GM03348 (cell line): ENCODE measurements around the gene NHS.
A peak's percentile ranks its signal among the peaks of the same experiment; 100 is the strongest.

Experiments used
- DNase-seq: peaks from one replicate; pipeline ENCODE4 v3.0.0; 2012; ENCODE audit warnings: low spot score

Gene NHS

DNA sequence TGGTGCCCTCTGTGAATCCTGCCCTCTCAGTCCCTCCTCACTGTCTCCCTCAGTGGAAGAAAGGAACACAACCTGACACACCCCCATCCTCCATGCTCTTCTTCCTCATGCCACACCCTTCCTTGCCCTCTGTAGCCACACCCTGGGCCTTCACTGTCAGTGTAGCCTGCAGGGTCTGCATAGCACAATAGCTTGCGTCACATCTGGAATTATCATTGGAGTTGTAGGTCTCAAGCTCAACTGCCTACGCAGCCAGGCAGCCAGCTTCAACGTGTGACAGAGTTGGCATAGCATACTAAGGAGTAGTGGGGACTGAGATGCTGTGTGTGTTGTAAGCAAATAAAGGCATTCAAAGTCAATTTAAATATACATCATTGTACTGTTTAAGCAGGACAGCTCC is 248.8 kb downstream of the NHS start:
- no peak for DNase-seq

DNA sequence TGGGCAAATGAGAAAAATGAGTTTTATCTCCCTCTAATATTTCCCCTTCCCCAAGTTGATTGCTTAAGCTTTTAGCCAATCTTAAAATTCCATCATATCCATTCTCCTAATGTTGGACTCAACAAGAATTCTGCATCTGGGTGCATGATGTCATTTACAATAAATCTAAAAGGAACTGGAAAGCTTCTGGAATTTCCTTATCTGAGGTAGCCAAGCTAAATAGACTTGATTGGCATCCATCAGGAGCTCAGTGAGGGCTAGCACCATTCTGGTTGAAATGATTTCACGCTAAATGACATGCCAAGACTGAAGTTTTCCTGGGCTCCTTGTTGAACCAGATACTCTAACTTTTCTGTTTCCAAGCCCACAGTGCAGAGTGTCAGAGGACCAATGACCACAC is 252.0 kb downstream of the NHS start:
- no peak for DNase-seq

DNA sequence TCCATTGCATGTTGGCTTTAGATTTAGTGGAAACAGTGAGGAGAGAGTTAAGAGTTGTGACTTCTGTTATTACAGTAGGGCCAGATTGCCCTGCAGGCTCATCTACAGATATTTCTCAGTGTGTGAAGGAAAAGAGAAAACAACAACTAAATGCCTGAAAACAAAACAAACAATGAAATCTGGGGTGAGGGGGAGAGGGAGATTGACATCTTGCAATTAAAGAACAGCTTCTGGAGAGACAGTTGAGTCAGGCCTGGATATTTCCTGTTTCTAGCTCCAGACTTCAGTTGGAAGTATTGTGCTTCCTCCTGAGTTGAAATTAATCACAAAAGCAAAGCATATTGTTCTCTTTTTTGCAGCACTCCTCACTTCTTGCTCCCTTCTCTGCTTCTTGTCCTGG is 254.0 kb downstream of the NHS start:
- no peak for DNase-seq

DNA sequence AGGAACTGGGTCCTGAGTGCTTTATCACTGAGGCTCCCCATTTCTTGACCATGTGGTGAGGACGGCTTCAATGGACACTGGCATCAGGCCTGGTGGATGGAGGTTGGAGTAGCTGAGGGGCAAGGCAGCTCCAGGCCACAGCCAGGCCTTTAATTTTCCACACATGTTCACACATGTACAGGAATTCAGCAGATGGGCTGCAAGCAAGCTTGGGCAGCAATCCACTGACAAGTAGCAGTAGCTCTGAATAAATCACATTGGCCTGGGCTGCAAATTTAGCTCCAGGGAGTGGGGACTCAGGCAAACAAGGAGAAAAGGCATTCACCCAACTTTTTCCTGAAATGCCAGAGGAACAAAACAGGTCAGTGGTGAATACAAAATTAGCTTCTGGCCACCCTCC is 254.5 kb downstream of the NHS start:
- no peak for DNase-seq

DNA sequence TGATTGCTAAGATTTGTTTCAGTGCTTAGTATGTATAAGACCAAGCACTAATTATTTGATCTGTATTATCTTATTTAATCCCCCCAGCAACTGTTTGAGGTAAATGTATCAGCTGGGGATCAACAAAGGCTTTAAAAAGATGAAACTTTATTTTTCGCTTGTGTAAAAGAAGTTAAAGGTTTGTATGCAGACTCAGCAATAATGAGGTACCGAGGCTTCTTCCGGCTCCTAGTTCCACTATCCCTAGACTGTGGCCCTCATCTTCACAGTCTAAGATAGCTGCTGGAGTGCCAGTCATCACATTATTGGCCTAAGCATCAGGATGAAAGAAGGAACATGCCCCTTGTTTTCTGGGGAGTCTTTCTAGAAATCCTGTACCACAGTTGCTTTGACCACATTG is 256.6 kb downstream of the NHS start:
- DNase-seq, result no peak

DNA sequence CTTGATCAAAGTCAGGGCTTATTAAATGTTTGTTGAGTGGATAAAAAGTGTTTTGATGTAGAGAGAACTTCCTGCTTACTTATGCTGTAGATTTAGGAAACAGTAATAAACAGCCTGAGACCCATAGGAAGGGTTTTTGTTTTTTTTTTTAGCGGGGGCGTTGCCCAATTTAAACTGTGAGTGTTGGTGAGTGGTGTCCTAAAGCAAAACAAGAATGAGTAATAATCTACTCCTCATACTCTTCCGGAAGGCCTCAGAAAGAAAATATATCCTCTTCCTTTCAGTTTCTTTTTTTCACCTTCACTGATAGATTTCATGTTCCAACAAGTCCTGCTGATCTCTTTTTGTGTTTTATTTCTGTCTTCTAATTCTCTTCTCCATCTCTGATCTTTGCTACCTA is 257.9 kb downstream of the NHS start:
- DNase-seq, result peak; percentile 16

DNA sequence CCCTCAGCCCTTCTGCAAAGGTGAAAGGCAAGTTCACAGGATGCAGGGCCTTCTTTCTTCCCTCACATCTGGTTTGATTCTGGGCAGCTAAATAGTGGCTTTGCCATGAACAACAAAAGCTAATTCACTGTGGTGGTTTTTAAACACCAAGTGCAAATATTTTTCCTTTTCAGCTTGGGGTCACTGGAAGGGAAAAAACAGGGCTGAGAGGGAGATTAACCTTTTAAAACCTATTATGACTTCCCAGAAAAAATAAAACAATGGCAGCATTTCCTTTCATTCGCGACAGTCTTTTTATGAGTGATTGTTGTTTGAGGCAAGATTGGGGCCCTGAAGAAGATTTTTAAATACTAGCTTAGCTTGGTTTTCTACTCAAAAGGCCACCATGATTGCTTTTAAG is 258.5 kb downstream of the NHS start:
- DNase-seq, result no peak

DNA sequence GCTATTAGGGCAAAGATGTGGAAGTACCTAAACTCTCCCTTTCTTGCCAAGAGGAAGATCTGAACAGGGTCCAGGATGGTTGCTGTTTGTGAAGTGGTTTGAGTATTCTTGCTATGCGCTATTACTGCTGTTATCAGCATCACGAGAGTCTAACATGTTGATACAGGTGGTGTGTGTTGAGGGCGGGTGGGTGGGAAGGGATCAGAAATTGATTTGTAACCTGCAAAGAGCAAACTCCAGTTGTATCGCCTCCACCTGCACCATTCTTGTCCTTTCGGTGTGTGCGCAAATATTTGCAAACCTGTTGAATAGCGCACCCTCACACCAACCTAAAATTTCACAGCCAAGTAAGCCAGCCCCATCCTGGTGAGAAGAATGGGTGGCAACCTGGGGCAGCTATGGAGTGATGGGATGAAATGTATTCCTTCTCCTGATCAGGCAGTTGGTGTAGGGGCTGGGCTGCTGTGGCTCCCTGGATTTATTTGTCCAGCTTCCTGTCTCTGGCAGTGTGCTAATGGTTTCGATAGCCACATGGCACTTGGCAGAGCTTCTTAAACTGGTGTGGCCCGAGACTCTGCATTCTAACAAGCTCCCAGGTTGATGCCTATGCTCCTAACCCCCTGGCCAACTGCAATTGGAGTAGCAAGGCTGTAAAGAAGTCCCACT is 259.7 kb downstream of the NHS start:
- no peak for DNase-seq

DNA sequence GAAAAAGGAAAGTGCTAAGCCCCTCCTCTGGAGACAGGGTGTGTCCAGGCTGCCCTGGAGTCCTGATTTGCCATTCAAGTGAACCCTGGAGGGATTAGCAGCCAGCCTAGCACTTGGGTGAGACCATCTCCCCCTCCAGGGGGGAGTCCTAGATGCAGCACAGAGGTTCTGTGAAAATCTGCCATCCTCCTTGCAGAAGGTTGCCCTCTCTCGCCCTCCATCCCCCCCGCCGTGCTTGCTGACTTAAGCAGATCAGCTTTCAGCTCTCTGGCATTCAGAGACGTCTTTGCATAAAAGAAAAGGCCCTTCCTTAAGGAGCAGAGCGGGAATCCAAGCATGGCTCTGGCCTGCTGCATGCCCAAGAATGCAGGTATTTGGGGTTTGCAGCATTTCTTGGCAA is 260.2 kb downstream of the NHS start:
- DNase-seq, result no peak

DNA sequence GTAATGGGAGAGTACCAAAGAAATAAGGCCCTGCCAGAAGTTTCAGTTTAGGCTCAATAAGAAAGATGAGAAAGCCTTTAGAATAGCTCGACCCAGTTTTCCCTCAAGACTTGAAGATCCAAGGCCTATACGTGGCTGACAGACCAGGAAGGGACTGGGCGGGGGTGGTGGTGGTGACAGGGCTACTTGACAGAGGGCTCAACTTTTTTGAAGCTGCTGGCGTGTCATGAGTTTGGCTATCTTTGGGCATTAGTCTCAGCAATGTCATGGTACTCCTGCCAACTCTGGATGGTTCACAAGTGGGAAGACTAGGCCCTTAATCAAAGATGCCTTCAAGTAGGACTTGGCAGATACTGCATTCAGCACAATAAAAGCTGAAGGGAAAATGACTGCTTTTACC is 262.2 kb downstream of the NHS start:
- DNase-seq, result no peak

DNA sequence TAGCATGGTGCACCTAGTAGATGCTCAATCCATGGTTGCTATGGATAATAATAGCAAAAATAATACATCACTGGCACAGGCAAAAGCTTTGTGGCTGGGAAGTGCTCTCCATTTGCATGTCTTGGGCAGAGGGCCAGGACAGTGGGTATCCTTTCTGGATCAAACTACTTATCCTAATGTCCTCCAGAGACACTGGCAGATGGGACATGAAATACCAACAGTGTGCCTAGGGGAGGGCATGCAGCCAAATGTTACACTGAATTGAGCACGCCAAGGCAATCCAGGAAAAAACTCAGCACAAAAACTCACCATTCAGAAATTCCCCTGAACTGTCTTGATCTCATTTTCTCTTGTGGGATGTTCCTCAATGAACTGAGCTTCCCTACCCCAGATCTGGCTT is 263.7 kb downstream of the NHS start:
- DNase-seq, result no peak

DNA sequence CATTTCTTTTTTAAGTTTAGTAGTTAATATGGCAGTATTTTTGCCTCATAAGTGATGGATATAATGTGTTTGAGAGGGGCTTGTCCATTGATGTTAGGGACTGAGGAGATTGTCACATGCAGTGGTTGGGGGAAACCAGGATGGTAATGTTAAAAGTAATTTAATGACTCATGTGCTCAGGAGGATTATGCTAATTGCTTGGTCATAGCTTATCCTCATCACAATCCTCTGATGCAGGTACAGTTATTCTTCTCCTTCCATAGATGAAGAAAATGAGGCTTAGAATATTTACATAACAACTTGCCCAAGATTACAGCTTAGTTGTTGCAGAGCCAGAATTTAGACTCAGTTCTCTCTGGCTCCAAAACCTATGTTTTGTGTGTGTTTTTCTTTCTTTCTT is 267.9 kb downstream of the NHS start:
- DNase-seq, result no peak

DNA sequence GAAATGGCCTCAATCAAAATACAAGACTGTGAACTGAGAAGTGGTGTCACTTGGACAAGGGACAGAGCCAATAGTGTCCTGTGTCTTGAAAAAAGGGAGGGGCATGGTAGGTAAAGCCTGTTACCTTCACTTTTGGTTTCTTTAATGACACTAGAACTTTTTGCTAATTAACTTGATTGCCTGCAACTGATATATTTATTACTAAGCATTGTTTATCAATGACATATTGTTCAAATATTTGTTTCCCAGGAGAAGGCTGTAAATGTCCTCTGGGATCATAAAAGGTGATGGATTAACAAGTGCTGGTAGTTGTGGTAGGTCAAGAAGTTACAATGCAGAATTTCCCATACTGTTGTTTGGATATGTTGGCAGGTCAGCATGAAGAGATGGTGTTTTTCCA is 268.5 kb downstream of the NHS start:
- DNase-seq, result no peak

DNA sequence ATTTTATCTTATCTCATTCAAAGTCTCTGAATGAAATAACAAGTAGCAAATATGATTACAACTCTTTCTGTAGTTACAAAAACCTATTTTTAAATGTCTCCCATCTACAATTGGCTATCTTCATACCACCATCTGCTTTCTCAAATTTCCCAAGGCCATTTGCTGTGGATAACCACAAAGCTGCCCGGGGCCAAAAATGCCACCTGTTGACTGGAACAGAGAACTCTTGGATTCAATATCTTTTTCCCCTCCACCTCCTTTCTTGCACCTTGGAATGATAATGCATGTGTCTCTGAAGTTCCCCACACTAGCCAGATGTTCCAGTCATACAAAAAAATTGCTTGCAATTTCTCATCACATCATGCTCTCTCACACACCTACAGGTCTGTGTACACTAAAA is 269.0 kb downstream of the NHS start:
- no peak for DNase-seq

DNA sequence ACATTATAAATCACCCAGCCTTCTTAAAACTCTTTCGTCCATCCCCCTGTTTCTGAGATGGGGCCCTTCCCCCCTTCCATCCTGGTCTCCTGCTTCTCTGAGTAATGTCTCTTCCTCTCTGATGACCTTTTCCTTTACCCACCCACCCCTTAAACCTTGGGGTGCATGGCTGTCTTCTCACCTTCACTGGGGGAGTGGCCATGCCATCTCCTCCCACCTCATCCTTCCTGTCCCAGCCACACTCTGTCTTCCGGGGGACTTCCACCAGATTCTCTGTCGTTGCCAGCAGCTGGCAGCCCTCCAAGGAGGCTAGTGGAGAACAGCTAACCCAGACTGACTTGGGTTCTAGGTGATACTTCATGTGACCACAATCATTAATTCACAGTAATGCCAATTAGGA is 279.1 kb downstream of the NHS start:
- no peak for DNase-seq

DNA sequence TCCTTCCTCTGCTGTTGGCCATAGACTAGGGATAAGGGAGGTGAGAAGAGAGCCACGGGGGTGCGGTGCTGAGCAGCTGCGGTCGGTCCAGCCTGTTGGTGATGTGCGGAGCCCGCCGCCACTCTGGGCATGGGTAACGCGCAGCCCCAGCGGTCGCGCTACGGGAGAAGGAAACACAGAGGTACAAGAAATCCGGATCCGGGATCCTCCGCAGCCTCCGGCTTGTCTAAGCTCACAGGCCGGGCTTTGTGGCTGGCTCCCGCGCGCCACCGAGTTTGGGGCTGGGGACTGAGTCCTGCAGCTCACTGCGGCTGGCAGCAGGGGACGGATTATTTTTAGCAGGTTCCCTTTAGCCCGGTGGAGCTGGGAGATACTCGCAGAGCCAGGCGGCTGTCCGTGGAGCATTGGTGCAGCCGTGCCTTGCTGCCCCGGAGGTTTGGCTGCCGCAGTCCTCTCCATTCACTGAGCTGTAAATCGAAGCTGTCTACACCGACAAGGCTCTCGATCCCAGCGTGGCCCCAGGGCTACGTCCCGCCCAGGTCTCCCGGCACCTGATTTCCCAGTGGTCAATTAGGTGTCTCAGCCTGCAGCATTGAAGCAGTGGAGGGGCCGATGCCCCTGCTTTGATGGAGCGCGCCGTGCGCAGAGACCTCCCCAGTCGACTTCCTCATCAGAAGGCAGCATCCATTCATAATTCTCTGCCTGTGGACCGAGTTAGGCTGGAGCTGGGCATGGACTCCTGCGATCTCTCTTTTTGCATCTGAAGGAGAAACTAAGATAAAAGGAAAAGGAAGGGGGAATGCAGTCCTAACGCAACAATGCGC is 280.4 kb downstream of the NHS start:
- DNase-seq, result peak; percentile 18

DNA sequence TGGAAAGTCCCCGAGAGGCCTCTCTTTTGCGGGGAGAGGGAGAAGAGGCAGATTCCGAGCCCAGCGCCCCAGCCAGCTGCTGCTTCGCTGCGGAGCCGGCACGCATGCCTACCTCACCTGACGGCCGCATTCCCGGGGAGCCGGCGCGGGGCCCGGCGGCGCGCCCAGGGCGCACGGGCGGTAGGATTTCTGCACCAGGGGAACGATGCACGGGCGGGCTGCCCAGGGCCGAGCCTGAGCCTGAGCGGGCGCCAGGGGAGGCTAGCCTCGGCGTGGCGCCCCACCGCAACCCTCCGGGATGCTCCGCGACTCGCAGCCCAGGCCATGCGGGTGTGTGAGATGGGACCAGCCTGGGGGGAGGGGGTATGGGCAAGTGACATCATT is 281.0 kb downstream of the NHS start:
- DNase-seq, result peak; percentile 20

DNA sequence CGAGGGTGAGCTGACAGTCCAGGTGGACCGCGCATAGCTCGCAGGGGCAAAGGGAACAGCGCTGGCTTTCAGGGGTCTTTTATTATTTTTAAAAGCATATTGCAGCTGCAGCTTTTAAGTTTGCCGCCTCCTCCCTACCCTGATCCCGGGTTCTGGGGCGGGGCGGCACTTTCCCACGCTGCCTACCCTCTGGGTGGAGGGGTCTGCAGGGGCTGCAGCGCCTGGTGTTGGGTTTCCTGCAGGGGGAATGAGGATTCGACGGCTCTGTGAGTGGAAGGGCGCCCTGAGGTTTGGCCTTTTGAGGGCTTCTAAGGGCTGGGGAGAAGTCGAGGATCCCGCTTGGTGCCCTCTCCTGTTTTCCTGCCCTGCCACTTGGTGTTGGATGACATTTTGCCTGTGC is 281.6 kb downstream of the NHS start:
- no peak for DNase-seq

DNA sequence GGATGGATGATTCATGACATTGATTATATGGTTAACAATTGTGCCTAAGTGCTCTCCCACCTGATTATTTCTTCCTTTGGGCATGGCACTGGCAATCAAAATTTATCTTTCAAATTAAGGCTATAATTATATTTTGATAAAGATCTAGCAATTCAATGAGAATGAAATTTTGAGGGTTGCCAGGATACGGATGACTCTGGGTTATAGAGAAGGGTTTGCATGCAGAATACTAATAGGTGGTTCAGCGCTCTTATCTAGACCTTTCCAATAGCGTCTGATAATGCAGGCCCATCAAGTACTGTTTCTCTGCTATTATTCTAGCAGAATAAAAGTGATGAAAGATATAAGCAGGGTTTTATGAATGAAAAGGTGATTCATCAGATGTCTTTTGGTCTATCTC is 287.4 kb downstream of the NHS start:
- no peak for DNase-seq

DNA sequence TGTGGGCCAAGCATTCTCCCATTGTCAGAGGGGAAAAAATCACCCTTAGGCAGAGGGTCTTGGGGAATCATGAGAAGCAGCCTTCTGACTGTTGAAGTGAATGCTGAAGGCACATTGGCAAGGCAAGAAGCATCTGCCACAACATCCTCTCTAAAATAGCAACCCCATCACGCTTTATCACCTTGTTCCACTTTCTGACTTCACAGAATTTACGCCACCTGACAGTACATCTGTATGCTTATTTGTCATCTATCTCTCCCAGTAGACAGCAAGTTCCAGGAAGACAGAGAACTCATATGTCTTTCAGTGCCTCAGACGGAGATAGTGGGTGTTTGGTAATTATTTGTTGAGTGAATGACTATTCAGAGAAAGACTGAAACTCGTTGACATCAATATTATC is 293.9 kb downstream of the NHS start:
- DNase-seq, result no peak

DNA sequence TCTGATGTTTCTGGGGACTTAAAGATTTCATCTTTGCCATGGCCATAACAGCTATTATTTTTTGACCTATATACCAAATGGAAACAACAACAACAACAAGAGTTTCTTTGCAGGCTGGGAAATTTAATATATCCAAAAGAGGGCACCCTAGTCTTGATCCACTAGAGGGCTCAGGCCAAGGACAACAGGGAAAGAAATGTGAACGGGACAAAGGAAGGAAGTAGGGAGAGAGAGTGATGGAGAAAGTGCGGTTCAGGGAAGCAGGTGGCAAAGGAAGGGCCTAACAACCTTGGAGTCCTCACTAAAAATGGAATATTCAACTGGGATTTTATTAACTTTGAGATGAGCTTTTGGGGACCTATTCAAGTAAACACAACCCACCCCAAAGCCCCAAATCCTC is 294.5 kb downstream of the NHS start:
- DNase-seq, result no peak

DNA sequence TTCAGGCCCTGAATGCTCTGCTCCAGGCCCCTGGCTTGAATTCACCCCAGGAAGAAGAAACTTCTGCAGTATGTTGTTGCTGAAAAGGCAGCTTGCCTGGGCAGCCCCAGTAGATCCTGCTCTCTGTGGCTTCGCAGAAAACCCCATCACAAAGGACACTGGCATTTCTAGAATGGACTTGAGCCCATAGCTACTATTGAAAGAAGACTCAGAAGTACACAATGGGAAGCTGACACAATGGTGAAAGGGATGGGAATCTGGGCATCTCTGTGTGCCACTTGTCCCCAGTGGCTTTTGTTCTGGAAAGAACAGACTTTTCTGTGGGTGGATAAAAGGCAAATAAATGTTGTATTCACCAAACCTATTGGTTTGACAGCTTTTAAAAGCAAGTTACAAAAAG is 294.9 kb downstream of the NHS start:
- DNase-seq, result no peak

DNA sequence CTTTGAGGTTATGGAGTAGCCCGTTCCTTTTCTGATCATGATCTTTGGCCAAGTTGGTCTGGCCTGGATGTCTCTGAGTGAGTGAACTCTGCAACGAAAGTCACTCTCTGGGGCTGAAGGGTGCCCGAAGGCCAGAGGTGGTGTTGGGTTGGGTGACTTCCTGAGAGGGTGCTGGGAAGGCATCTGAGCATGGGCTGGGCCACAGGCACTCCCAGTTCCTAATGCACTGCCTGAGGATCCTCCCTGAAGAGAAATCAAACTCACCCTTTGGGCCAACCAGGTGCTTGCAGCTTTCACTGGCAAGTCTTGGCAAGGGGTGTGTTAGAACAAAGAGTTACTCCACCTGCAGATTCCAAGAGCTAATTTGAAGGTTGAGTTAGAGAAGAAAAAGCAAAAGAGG is 295.9 kb downstream of the NHS start:
- DNase-seq, result no peak

DNA sequence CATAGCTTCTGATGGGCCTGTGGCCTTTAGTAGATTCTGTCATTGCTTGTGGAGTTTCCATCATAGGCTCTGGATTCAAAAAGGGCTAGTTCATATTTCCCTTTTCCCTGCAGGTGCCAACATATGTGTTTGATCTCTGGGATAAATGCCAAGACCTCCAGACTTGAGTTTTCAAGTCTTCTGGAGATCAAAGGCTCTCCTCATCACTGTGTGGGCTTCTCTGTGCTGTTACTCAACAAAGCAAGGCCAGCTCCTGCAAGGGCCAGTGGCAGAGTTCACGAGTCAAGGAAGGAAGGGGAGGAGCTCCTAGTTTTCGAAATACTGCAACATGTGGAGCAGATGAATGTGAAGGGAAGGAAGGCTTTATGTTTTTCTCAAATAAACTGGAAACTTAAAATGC is 299.6 kb downstream of the NHS start:
- DNase-seq, result no peak
